ENCODE data around the gene ARMCX1. TPM values are rescaled to one million over a fixed set of nuclear protein-coding genes. Genes with fewer than 3 reads are reported as not detected.
A peak's percentile ranks its signal among the peaks of the same experiment; 100 is the strongest.
"Not testable (repeated sequence)": the region's sequence is repeated elsewhere in the genome, so short reads cannot be mapped to it uniquely, and the experiment has no call there.

Gene ARMCX1
- total RNA-seq (10 to 100 TPM; 49.1 to 73.1 (median 60.7) TPM), polyA plus RNA-seq (10 to 100 TPM in 1 of 3 donors, 1 to 10 TPM in 2; 2.8 to 13.2 (median 8.2) TPM)

DNA sequence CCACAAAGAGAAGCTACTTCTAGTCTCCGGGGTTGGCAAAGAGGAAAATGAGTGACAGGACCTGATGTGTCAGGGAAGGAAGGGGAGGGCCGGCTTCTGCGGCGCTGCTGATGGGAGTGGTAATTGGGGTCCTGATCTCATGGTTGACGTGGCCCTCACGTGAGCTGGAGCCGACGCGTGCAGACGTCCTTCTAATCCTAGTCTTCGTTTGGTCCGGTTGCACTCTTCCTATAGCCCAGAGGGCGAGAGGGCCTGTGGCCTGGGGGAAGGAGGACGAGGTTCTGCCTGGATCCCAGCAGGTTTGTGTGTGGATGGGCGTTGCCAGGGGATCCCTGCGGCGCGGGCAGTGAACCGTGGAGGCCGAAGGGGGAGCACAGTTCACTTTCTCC lies at the start of gene ARMCX1:
Gene ARMCX1, plus strand, starts transcription at position 186 of the 389 bp plus-strand sequence. CDS start 2,384 bp downstream, outside the sequence.
- H3K4me1 ChIP-seq, result peaks cover 0 to 9% (median 2%) of the 10 kb centered on the region in 4 donors
- H3K27me3 ChIP-seq, result no peaks in the 10 kb centered on the region
- peak; percentile 90 for DNase-seq
- H3K4me3 ChIP-seq, result peak within 1 kb of the TSS; percentile 44 to 62 (median 58)
- H3K9me3 ChIP-seq, result no peaks in the 10 kb centered on the region
- 0 to 2% methylated on average over 20 of the region's 20 CpGs for WGBS, 2 donors
- H3K36me3 ChIP-seq, result peaks cover 0 to 14% (median 2%) of the 10 kb centered on the region in 4 donors
- peak within 1 kb of the TSS; percentile 86 to 89 (median 88) for H3K27ac ChIP-seq
- intact Hi-C loops (cut with DNase I), result loop anchor here (5.0 kb wide), 1 partner anchor 133 kb away; no protein-coding TSS in a partner anchor
- no peak for TF ChIP-seq EP300 (IDR thresholded peaks at IDR 0.05)
- TF ChIP-seq POLR2AphosphoS5 (IDR thresholded peaks at IDR 0.05), result peak; percentile 88 to 93 (median 92)
- TF ChIP-seq POLR2A (IDR thresholded peaks at IDR 0.05), result peak; percentile 36 to 61

GRCh38 chrX:101502929-101503328 lies 47.4 kb upstream of the ARMCX1 start:
- intact Hi-C loops (cut with DNase I), result not testable (repeated sequence)
- WGBS, 2 donors, result 100% methylated on average over 1 of the region's 1 CpG; no CpG with 5 or more reads in 1 of the 2 donors

GRCh38 chrX:101507372-101507771 lies 43.0 kb upstream of the ARMCX1 start:
- Histone ChIP-seq H3K9me3 (no peaks in the 10 kb centered on the region), H3K36me3 (peaks cover 0 to 12% (median 0%) of the 10 kb centered on the region in 4 donors), H3K4me3 (no peak overlapping the region), H3K27me3 (no peaks in the 10 kb centered on the region), H3K27ac (no peak overlapping the region), H3K4me1 (no peaks in the 10 kb centered on the region)
- no peak for TF ChIP-seq EP300 (IDR thresholded peaks at IDR 0.05)
- no peak for TF ChIP-seq POLR2A (IDR thresholded peaks at IDR 0.05)
- TF ChIP-seq POLR2AphosphoS5 (IDR thresholded peaks at IDR 0.05), result no peak
- TF ChIP-seq CTCF (IDR thresholded peaks at IDR 0.05), result no peak
- intact Hi-C loops (cut with DNase I), result no loop called here
- DNase-seq, result no peak

More at GRCh38 chrX:101502929-101503328, 47.4 kb upstream of the ARMCX1 start:
- H3K27me3 ChIP-seq, H3K4me1 ChIP-seq, H3K27ac ChIP-seq, H3K4me3 ChIP-seq, H3K9me3 ChIP-seq, DNase-seq: not testable (repeated sequence)
- H3K36me3 ChIP-seq, result peaks cover 0 to 12% (median 0%) of the 10 kb centered on the region in 4 donors

DNA sequence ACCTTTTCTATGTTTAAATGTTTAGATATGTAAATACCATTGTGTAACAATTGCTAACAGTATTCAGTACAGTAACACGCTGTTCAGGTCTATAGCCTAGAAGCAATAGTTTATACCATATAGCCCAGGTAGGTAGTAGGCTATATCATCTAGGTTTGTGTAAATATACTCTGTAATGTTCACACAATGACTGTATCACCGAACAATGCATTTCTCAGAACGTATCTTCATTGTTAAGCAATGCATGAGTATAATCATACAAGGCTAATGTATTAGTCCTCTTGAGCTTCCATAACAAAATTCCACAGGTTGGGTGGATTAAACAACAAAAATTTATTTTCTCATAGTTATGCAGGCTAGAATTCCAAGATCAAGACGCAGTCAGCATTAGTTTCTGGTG lies 42.4 kb upstream of the ARMCX1 start:
- H3K36me3 ChIP-seq, result peaks cover 0 to 12% (median 0%) of the 10 kb centered on the region in 4 donors
- H3K27me3 ChIP-seq, result no peaks in the 10 kb centered on the region
- no peak overlapping the region for H3K4me3 ChIP-seq
- no peak for TF ChIP-seq EP300 (IDR thresholded peaks at IDR 0.05)
- TF ChIP-seq POLR2A (IDR thresholded peaks at IDR 0.05), result no peak
- TF ChIP-seq POLR2AphosphoS5 (IDR thresholded peaks at IDR 0.05), result no peak
- TF ChIP-seq CTCF (IDR thresholded peaks at IDR 0.05), result no peak
- intact Hi-C loops (cut with DNase I), result no loop called here
- DNase-seq, result no peak
- no peaks in the 10 kb centered on the region for H3K4me1 ChIP-seq
- no peak overlapping the region for H3K27ac ChIP-seq
- no peaks in the 10 kb centered on the region for H3K9me3 ChIP-seq
- WGBS, 2 donors, result 95% methylated on average over 4 of the region's 4 CpGs

DNA sequence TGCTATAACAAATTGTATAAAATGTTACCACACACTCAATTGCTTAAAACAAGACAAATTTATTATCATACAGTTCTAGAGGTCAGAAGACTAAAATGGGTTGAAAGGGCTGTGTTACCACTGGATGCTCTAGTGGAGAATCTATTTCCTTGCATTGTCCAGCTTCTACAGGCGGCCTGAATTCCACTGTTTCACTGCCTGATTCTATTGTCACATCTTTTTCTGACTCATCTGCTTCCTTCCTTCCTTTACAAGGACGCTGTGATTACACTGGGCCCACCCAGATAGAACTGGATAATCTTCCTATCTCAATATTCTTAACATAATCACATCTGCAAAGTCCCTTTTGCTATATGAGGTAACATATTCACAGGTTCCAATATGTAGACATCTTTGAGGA lies 19.4 kb upstream of the ARMCX1 start:
- WGBS, 2 donors, result 82 to 93% methylated on average over 2 of the region's 2 CpGs
- no peaks in the 10 kb centered on the region for H3K36me3 ChIP-seq
- no peak for TF ChIP-seq POLR2AphosphoS5 (IDR thresholded peaks at IDR 0.05)
- no peak for TF ChIP-seq EP300 (IDR thresholded peaks at IDR 0.05)
- TF ChIP-seq POLR2A (IDR thresholded peaks at IDR 0.05), result no peak
- no peak for TF ChIP-seq CTCF (IDR thresholded peaks at IDR 0.05)
- intact Hi-C loops (cut with DNase I), result no loop called here
- H3K27me3 ChIP-seq, result no peaks in the 10 kb centered on the region
- no peaks in the 10 kb centered on the region for H3K4me1 ChIP-seq
- no peak overlapping the region for H3K27ac ChIP-seq
- H3K4me3 ChIP-seq, result no peak overlapping the region
- no peaks in the 10 kb centered on the region for H3K9me3 ChIP-seq
- DNase-seq, result no peak

GRCh38 chrX:101539116-101539515 lies 11.2 kb upstream of the ARMCX1 start:
- 97% methylated on average over 25 of the region's 25 CpGs for WGBS, 2 donors
- Histone ChIP-seq H3K27ac (no peak overlapping the region), H3K4me1 (no peaks in the 10 kb centered on the region), H3K27me3 (no peaks in the 10 kb centered on the region), H3K9me3 (no peaks in the 10 kb centered on the region), H3K4me3 (no peak overlapping the region), H3K36me3 (no peaks in the 10 kb centered on the region)
- intact Hi-C loops (cut with DNase I), result no loop called here
- TF ChIP-seq EP300 (IDR thresholded peaks at IDR 0.05), result no peak
- TF ChIP-seq POLR2AphosphoS5 (IDR thresholded peaks at IDR 0.05), result no peak
- TF ChIP-seq CTCF (IDR thresholded peaks at IDR 0.05), result no peak
- no peak for TF ChIP-seq POLR2A (IDR thresholded peaks at IDR 0.05)
- no peak for DNase-seq

Data from sigmoid colon (tissue), 7 donors.